HepG2 (cell line): ENCODE measurements around the gene ECE2. TPM values are rescaled to one million over a fixed set of nuclear protein-coding genes. Genes with fewer than 3 reads are reported as not detected.

Source experiments
- ATAC-seq: fragments of 200-7000 bp; cut with Tn5 transposase; 3 replicates; pipeline ENCODE4 v1.9.1; 2020; ENCODE audit warnings: mild to moderate bottlenecking, moderate library complexity
- BruUV-seq: library from RNA; stranded (reverse); fragments of 400-500 nt; replicated peaks from 2 replicates; lab custom pipeline; 2021; lab: Mats Ljungman, UMichigan
- CTCF ChIA-PET: fragments of 300-600 bp; formaldehyde crosslinking; extraction: SDS; loops from one replicate; lab custom pipeline; 2021; ENCODE audit warnings: low total read pairs, inconsistent platforms, low intra/inter-chr PET ratio; lab: Yijun Ruan, JAX
- POLR2A ChIA-PET: fragments of 350-600 bp; sonication (Branson Sonifier 250); formaldehyde crosslinking; loops from one replicate; lab custom pipeline; 2020; ENCODE audit warnings: antibody characterized with exemption, inconsistent platforms; lab: Yijun Ruan, JAX
- DNase-seq: peaks from one replicate; pipeline ENCODE4 v3.0.0-alpha.2; 2015; ENCODE audit warnings: low spot score
- FAIRE-seq: peaks from 3 replicates; lab custom pipeline; 2011; peaks lifted over from hg19 to GRCh38; lab: Jason Lieb, UNC
- H2AFZ ChIP-seq: one replicate; pipeline ENCODE4 v1.6.1; 2011; ENCODE audit warnings: low read length, inconsistent platforms
- H3K27ac ChIP-seq: fragments of 300-600 bp; 3 replicates; pipeline ENCODE4 v1.8.0; 2011; ENCODE audit warnings: mixed run types, mild to moderate bottlenecking, mixed read lengths, low read length, inconsistent platforms; ENCODE audit not compliant: insufficient read depth; ENCODE audit errors: extremely low read length
- H3K27me3 ChIP-seq, 2 experiments: fragments of 200-600 bp in 1 of 2; 2 replicates in 1 of 2; 3 replicates in 1 of 2; pipeline versions ENCODE4 v1.6.0 to v1.8.0; 2011; ENCODE audit warnings: low read length in 2 of 2, mild to moderate bottlenecking in 2 of 2, moderate library complexity in 2 of 2, inconsistent platforms in 1 of 2; ENCODE audit not compliant: insufficient read depth in 2 of 2, control insufficient read depth in 1 of 2
- H3K36me3 ChIP-seq, 2 experiments: fragments of 200-600 bp in 1 of 2; replicated peaks in 1 of 2; 2 replicates in 1 of 2; 3 replicates in 1 of 2; pipeline versions ENCODE4 v1.5.1 to v1.8.0; 2011; ENCODE audit warnings: low read length in 2 of 2, inconsistent platforms in 1 of 2; ENCODE audit not compliant: insufficient read depth in 2 of 2, control insufficient read depth in 1 of 2
- H3K4me1 ChIP-seq: 2 replicates; pipeline ENCODE4 v1.5.1; 2012; ENCODE audit warnings: low read length, inconsistent platforms; ENCODE audit not compliant: insufficient read depth
- H3K4me2 ChIP-seq: 2 replicates; pipeline ENCODE4 v1.6.0; 2011; ENCODE audit warnings: low read depth, low read length, inconsistent platforms
- H3K4me3 ChIP-seq, 3 experiments: fragments of 200-600 bp in 1 of 3; sonication (generic), shearing (Covaris generic) in 1 of 3; replicated peaks in 1 of 3; 2 replicates each; pipeline ENCODE4 v1.5.1; 2011 to 2016; ENCODE audit warnings: low read length in 3 of 3, inconsistent platforms in 2 of 3, low read depth in 2 of 3, mild to moderate bottlenecking in 2 of 3, control low read depth in 1 of 3, mixed read lengths in 1 of 3; ENCODE audit not compliant: insufficient read depth in 1 of 3
- H3K79me2 ChIP-seq: one replicate; pipeline ENCODE4 v1.6.1; 2011; ENCODE audit warnings: low read length, inconsistent platforms; ENCODE audit not compliant: insufficient read depth
- H3K9ac ChIP-seq: 2 replicates; pipeline ENCODE4 v1.6.0; 2011; ENCODE audit warnings: mild to moderate bottlenecking, low read depth, low read length, inconsistent platforms; ENCODE audit not compliant: insufficient read depth
- H3K9me3 ChIP-seq: 2 replicates; pipeline ENCODE4 v1.5.1; 2012; ENCODE audit warnings: mild to moderate bottlenecking, low read length
- H4K20me1 ChIP-seq: 2 replicates; pipeline ENCODE4 v1.6.0; 2011; ENCODE audit warnings: inconsistent platforms, mild to moderate bottlenecking, low read length, moderate library complexity; ENCODE audit not compliant: insufficient read depth
- DNMT1 ChIP-seq: sonication (generic); formaldehyde crosslinking; IDR thresholded peaks from 2 replicates; pipeline ENCODE4 v1.5.1; 2020; ENCODE audit warnings: mild to moderate bottlenecking, missing genetic modification reagents
- GABPB1 ChIP-seq: IDR thresholded peaks from 2 replicates; pipeline ENCODE4 v1.6.1; 2016; ENCODE audit warnings: mild to moderate bottlenecking, missing genetic modification reagents, moderate library complexity, missing compliant biosample characterization
- GATAD2A ChIP-seq: IDR thresholded peaks from 2 replicates; pipeline ENCODE4 v1.6.1; 2016
- SP5 ChIP-seq: IDR thresholded peaks from 2 replicates; pipeline ENCODE4 v1.6.1; 2016; ENCODE audit warnings: low read depth, borderline replicate concordance
- ZNF24 ChIP-seq: fragments of 450-650 bp; IDR thresholded peaks from 2 replicates; pipeline ENCODE4 v1.6.1; 2017; ENCODE audit warnings: antibody characterized with exemption, mild to moderate bottlenecking
- ZNF274 ChIP-seq: sonication (generic); formaldehyde crosslinking; IDR thresholded peaks from 2 replicates; pipeline ENCODE4 v1.5.1; 2020; ENCODE audit warnings: mild to moderate bottlenecking, missing genetic modification reagents
- ZNF292 ChIP-seq: sonication (generic); formaldehyde crosslinking; IDR thresholded peaks from 2 replicates; pipeline ENCODE4 v1.8.1; 2022; ENCODE audit warnings: mild to moderate bottlenecking, low read depth, missing genetic modification reagents, borderline replicate concordance
- ZNF350 ChIP-seq: sonication (generic); formaldehyde crosslinking; IDR thresholded peaks from 2 replicates; pipeline ENCODE4 v1.4.0; 2020; ENCODE audit warnings: mild to moderate bottlenecking, low read depth, missing genetic modification reagents, borderline replicate concordance
- WGBS: methylation state at CpG from one replicate; pipeline ENCODE4 v1.1.6; 2017; ENCODE audit warnings: low lambda C conversion rate; 5-methylcytosine and 5-hydroxymethylcytosine counted together
- in situ Hi-C: cut with HindIII; loops from 2 replicates; pipeline ENCODE4 v1.10.0; 2017; ENCODE audit warnings: low pct_unique_long_range_greater_than_20kb; ENCODE audit not compliant: extremely low pct_ligation_motif_present
- intact Hi-C: fragments of 100-400 bp; cut with micrococcal nuclease; formaldehyde crosslinking; loops from one replicate; pipeline ENCODE4 v1.10.0; 2022; ENCODE audit not compliant: unreplicated experiment
- polyA plus RNA-seq, 8 experiments: library from polyadenylated mRNA; depleted of rRNA in 3 of 8; stranded (reverse) in 7 of 8; unstranded in 1 of 8; fragments of >200 nt; fragmentation: Illumina TruSeq in 4 of 8; extraction: Trizol in 4 of 8; gene quantifications; 2 replicates each; pipeline versions ENCODE4 v1.2.1 to v1.2.3, GENCODE V29; 2011 to 2016; ENCODE audit warnings: low read depth in 4 of 8, missing spikeins in 1 of 8, mixed read lengths in 1 of 8; ENCODE audit not compliant: insufficient read depth in 1 of 8
- total RNA-seq, 5 experiments: library from RNA; depleted of rRNA; stranded (reverse); fragments of >200 nt; fragmentation: Illumina TruSeq; extraction: Trizol; gene quantifications; 2 replicates each; pipeline ENCODE4 v1.2.3, GENCODE V29; 2016; ENCODE audit warnings: low read depth in 1 of 5
- TF ChIP-seq, protein P1 (sequence below): sonication (generic); formaldehyde crosslinking; IDR thresholded peaks from 2 replicates; pipeline ENCODE4 v1.5.1; 2020; ENCODE audit warnings: mild to moderate bottlenecking, missing genetic modification reagents, moderate library complexity
- TF ChIP-seq, protein P2 (sequence below): sonication (generic); formaldehyde crosslinking; IDR thresholded peaks from 2 replicates; pipeline ENCODE4 v1.5.0; 2020; ENCODE audit warnings: mild to moderate bottlenecking, missing genetic modification reagents

ECE2 gene
- total and polyA plus RNA-seq, 2 of the 13 experiments (the other 11 are each of a cell fraction or from before 2014, with no cell fraction given): not detected

DNA sequence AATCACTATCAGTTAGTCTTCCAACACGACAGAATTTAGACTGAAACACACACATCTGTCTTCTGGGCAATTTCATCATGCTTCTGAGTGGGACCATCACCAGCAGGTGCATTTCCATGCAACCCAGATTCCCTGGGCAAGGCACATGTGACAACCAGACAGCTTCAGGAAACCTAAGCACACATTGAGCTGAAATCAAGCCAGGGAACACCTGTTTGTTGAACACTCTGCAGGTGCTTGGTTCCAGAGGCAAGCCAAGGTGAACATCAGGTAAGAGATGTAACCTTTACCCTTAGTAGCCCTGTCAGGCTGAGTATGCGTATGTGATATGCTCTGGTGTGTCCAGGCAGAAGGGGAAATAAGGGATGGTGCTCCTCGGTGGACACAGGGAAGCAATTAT lies 19.9 kb downstream of the ECE2 start (continued):
- no peak for TF ChIP-seq ZNF292 (CRISPR knock-in tag)
- TF ChIP-seq, protein P1, sequence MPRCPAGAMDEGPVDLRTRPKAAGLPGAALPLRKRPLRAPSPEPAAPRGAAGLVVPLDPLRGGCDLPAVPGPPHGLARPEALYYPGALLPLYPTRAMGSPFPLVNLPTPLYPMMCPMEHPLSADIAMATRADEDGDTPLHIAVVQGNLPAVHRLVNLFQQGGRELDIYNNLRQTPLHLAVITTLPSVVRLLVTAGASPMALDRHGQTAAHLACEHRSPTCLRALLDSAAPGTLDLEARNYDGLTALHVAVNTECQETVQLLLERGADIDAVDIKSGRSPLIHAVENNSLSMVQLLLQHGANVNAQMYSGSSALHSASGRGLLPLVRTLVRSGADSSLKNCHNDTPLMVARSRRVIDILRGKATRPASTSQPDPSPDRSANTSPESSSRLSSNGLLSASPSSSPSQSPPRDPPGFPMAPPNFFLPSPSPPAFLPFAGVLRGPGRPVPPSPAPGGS (CRISPR knock-in tag): no peak
- no peak for TF ChIP-seq GABPB1 (CRISPR knock-in tag)
- TF ChIP-seq ZNF350 (CRISPR knock-in tag): no peak
- no peak for TF ChIP-seq ZNF274

- WGBS: 18% methylated on average over 7 of the region's 7 CpGs
- no peak overlapping the region for H3K4me3 ChIP-seq
- peaks cover 2 to 11% of the 10 kb centered on the region in 2 experiments; a peak in 4 of 5 replicates for H3K36me3 ChIP-seq
- H3K27me3 ChIP-seq: peaks cover 0 to 2% of the 10 kb centered on the region in 2 experiments; a peak in 1 of 5 replicates
- no peak for ATAC-seq
- no peak for TF ChIP-seq GATAD2A (CRISPR knock-in tag)
- peak; percentile 61; the same call in 1 of the 2 replicates for TF ChIP-seq ZNF24
- no peak for TF ChIP-seq SP5
- TF ChIP-seq, protein P2, sequence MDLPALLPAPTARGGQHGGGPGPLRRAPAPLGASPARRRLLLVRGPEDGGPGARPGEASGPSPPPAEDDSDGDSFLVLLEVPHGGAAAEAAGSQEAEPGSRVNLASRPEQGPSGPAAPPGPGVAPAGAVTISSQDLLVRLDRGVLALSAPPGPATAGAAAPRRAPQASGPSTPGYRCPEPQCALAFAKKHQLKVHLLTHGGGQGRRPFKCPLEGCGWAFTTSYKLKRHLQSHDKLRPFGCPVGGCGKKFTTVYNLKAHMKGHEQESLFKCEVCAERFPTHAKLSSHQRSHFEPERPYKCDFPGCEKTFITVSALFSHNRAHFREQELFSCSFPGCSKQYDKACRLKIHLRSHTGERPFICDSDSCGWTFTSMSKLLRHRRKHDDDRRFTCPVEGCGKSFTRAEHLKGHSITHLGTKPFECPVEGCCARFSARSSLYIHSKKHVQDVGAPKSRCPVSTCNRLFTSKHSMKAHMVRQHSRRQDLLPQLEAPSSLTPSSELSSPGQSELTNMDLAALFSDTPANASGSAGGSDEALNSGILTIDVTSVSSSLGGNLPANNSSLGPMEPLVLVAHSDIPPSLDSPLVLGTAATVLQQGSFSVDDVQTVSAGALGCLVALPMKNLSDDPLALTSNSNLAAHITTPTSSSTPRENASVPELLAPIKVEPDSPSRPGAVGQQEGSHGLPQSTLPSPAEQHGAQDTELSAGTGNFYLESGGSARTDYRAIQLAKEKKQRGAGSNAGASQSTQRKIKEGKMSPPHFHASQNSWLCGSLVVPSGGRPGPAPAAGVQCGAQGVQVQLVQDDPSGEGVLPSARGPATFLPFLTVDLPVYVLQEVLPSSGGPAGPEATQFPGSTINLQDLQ (CRISPR knock-in tag): no peak
- no peak for TF ChIP-seq DNMT1 (CRISPR knock-in tag)
- no peak overlapping the region for H3K27ac ChIP-seq
- no TSS peak for BruUV-seq
- no peak for FAIRE-seq
- in situ Hi-C loops: no loop called here
- H4K20me1 ChIP-seq: no peaks in the 10 kb centered on the region
- H3K4me1 ChIP-seq: peaks cover 63% of the 10 kb centered on the region
- no peak overlapping the region for H3K9ac ChIP-seq
- POLR2A ChIA-PET: no interaction called here
- H3K4me2 ChIP-seq: no peak overlapping the region
- peaks cover 22% of the 10 kb centered on the region for H3K79me2 ChIP-seq
- H3K9me3 ChIP-seq: no peaks in the 10 kb centered on the region
- CTCF ChIA-PET: no interaction called here
- H2AFZ ChIP-seq: no peak overlapping the region
- DNase-seq: no peak
- intact Hi-C loops: no loop called here
These were observed 20.8 kb downstream of the ECE2 start for GRCh38 chr3:184296616-184297015.
